Testis (tissue), 2 donors: ENCODE data around the gene LTV1.

Experiments
- CTCF ChIP-seq, 3 experiments: fragments of 450-650 bp in 2 of 3; fragments of 200-600 bp in 1 of 3; sonication (generic) in 1 of 3; IDR thresholded peaks; one replicate each; pipeline ENCODE4 v1.5.1; 2016 to 2019; ENCODE audit warnings: antibody characterized with exemption in 3 of 3, mild to moderate bottlenecking in 2 of 3, moderate library complexity in 1 of 3
- POLR2A ChIP-seq: fragments of 450-650 bp; IDR thresholded peaks from one replicate; pipeline ENCODE4 v1.6.1; 2017; ENCODE audit warnings: antibody characterized with exemption, mild to moderate bottlenecking, moderate library complexity

GRCh38 chr6:143872201-143872600 lies 29.1 kb downstream of the LTV1 start:
- TF ChIP-seq CTCF (IDR thresholded peaks at IDR 0.05), result no peak
- TF ChIP-seq POLR2A, result no peak
